MM.1S (cell line): ENCODE data around the gene ADAMTS6.

Source experiments
- DNase-seq: peaks from one replicate; pipeline ENCODE4 v3.0.0-alpha.2; 2015
- H2AFZ ChIP-seq: fragments of 300-600 bp; sonication (generic); 2 replicates; pipeline ENCODE4 v1.6.0; 2016; ENCODE audit warnings: antibody characterized with exemption, low read length
- H3F3A ChIP-seq: fragments of 300-600 bp; sonication (generic); 2 replicates; pipeline ENCODE4 v1.6.1; 2016; ENCODE audit warnings: mild to moderate bottlenecking, antibody characterized with exemption, low read length, moderate library complexity, mixed read lengths; ENCODE audit not compliant: insufficient read depth
- H3K27ac ChIP-seq: fragments of 300-600 bp; sonication (generic); 2 replicates; pipeline ENCODE4 v1.5.1; 2016; ENCODE audit warnings: mild to moderate bottlenecking, low read length
- H3K27me3 ChIP-seq: fragments of 300-600 bp; sonication (generic); replicated peaks from 2 replicates; pipeline ENCODE4 v1.6.0; 2016; ENCODE audit warnings: low read length; ENCODE audit not compliant: insufficient read depth
- H3K36me3 ChIP-seq: fragments of 300-600 bp; sonication (generic); replicated peaks from 2 replicates; pipeline ENCODE4 v1.6.1; 2016; ENCODE audit warnings: mild to moderate bottlenecking, low read length, mixed read lengths; ENCODE audit not compliant: insufficient read depth
- H3K4me1 ChIP-seq: fragments of 300-600 bp; sonication (generic); 2 replicates; pipeline ENCODE4 v1.6.1; 2016; ENCODE audit warnings: low read length, mixed read lengths
- H3K4me2 ChIP-seq: fragments of 300-600 bp; sonication (generic); 2 replicates; pipeline ENCODE4 v1.6.0; 2016; ENCODE audit warnings: low read depth, low read length
- H3K4me3 ChIP-seq: fragments of 300-600 bp; sonication (generic); 2 replicates; pipeline ENCODE4 v1.5.1; 2016; ENCODE audit warnings: low read length, mixed read lengths
- H3K79me2 ChIP-seq: fragments of 300-600 bp; sonication (generic); 2 replicates; pipeline ENCODE4 v1.6.1; 2016; ENCODE audit warnings: mixed run types, low read length, mixed read lengths
- H3K9ac ChIP-seq: fragments of 300-600 bp; sonication (generic); 2 replicates; pipeline ENCODE4 v1.6.1; 2016; ENCODE audit warnings: low read length, mixed read lengths
- H3K9me2 ChIP-seq: fragments of 300-600 bp; sonication (generic); replicated peaks from 2 replicates; pipeline ENCODE4 v1.6.1; 2016; ENCODE audit warnings: mild to moderate bottlenecking, low read length, mixed read lengths; ENCODE audit not compliant: insufficient read depth
- H3K9me3 ChIP-seq: fragments of 300-600 bp; sonication (generic); replicated peaks from 2 replicates; pipeline ENCODE4 v1.6.1; 2016; ENCODE audit warnings: mild to moderate bottlenecking, low read length, mixed read lengths; ENCODE audit not compliant: insufficient read depth
- H4K20me1 ChIP-seq: fragments of 300-600 bp; sonication (generic); 2 replicates; pipeline ENCODE4 v1.6.1; 2016; ENCODE audit warnings: mild to moderate bottlenecking, low read length, moderate library complexity, mixed read lengths; ENCODE audit not compliant: insufficient read depth
- EZH2 ChIP-seq: fragments of 300-600 bp; sonication (generic); optimal IDR thresholded peaks from 2 replicates; pipeline ENCODE3; 2017; ENCODE audit warnings: low read depth, mild to moderate bottlenecking, antibody characterized with exemption, low read length, mixed read lengths
- EZH2phosphoT487 ChIP-seq: fragments of 300-600 bp; sonication (generic); IDR thresholded peaks from 2 replicates; pipeline ENCODE4 v1.6.1; 2018; ENCODE audit warnings: antibody characterized with exemption, low read length
- TF ChIP-seq, protein P1 (sequence below): fragments of 300-600 bp; sonication (generic); IDR thresholded peaks from 2 replicates; pipeline ENCODE4 v1.5.1; 2016; ENCODE audit warnings: antibody characterized with exemption, low read length, mixed read lengths

Gene ADAMTS6

DNA sequence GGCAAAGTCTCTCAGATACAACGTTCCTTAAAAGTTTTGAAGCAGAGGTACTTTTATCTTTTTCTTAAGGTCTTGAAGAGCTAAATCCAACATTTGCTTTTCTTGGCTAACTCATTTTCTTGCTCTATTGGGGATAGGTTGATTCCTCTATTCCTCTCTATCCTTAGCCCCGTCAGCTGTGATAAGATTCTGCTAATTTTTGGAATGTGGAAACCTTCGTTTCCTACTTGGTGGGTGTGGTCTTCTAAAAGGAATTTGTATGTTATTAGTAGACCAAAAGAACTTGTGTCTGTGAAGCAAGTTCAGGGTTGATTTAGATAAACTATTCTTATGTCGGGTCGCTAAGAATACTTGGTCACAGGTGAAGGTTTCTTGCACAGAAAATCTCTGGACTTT is 308.6 kb downstream of the ADAMTS6 start:
- Histone ChIP-seq H3K9me2 (no peaks in the 10 kb centered on the region), H3K9ac (no peak overlapping the region), H3K36me3 (no peaks in the 10 kb centered on the region), H3K27me3 (no peaks in the 10 kb centered on the region), H2AFZ (no peak overlapping the region), H4K20me1 (no peaks in the 10 kb centered on the region), H3K4me3 (no peak overlapping the region), H3F3A (no peaks in the 10 kb centered on the region), H3K27ac (no peak overlapping the region), H3K4me2 (no peak overlapping the region), H3K9me3 (no peaks in the 10 kb centered on the region), H3K4me1 (no peaks in the 10 kb centered on the region), H3K79me2 (no peaks in the 10 kb centered on the region)
- TF ChIP-seq EZH2, result no peak
- no peak for TF ChIP-seq EZH2phosphoT487
- TF ChIP-seq, protein P1, sequence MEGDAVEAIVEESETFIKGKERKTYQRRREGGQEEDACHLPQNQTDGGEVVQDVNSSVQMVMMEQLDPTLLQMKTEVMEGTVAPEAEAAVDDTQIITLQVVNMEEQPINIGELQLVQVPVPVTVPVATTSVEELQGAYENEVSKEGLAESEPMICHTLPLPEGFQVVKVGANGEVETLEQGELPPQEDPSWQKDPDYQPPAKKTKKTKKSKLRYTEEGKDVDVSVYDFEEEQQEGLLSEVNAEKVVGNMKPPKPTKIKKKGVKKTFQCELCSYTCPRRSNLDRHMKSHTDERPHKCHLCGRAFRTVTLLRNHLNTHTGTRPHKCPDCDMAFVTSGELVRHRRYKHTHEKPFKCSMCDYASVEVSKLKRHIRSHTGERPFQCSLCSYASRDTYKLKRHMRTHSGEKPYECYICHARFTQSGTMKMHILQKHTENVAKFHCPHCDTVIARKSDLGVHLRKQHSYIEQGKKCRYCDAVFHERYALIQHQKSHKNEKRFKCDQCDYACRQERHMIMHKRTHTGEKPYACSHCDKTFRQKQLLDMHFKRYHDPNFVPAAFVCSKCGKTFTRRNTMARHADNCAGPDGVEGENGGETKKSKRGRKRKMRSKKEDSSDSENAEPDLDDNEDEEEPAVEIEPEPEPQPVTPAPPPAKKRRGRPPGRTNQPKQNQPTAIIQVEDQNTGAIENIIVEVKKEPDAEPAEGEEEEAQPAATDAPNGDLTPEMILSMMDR, result no peak
- DNase-seq, result no peak

DNA sequence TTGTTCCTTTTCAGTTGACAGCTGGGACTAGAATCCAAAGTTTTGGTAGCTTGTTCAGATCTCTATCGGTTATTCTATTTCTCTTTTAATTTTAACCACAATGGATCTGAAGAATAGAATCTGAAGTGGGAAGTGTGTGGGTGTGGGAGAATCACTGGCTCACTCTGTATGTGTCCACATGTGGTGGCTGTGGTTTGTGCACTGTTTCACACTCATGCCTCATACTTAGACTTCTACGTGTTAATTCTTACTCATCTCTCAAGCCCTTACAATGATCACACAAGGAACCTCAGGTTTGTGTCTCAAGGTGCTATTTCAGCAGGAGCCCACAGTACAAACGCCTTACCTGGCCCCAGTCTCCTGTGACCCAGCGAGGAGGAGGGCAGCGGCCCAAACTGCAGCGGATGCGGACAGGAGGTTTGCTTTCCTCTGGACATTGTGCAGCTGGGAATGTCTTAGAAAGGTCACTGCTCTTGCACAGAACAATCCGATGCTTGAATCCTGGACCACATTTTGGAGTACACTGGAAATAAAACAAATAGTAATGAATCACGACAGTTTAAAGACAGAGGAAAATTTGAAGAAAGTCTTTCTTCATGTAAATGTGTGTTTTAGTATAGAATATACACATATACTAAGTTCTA is 309.1 kb downstream of the ADAMTS6 start:
- H3K79me2 ChIP-seq, result no peaks in the 10 kb centered on the region
- TF ChIP-seq, protein P1, result no peak
- TF ChIP-seq EZH2phosphoT487, result no peak
- no peak for TF ChIP-seq EZH2
- H3K4me1 ChIP-seq, result no peaks in the 10 kb centered on the region
- no peaks in the 10 kb centered on the region for H3K9me2 ChIP-seq
- H3K9ac ChIP-seq, result no peak overlapping the region
- no peaks in the 10 kb centered on the region for H3K36me3 ChIP-seq
- H2AFZ ChIP-seq, result no peak overlapping the region
- no peak for DNase-seq
- no peak overlapping the region for H3K4me3 ChIP-seq
- H3K27me3 ChIP-seq, result no peaks in the 10 kb centered on the region
- H4K20me1 ChIP-seq, result no peaks in the 10 kb centered on the region
- H3F3A ChIP-seq, result no peaks in the 10 kb centered on the region
- no peak overlapping the region for H3K27ac ChIP-seq
- H3K9me3 ChIP-seq, result no peaks in the 10 kb centered on the region
- H3K4me2 ChIP-seq, result no peak overlapping the region

DNA sequence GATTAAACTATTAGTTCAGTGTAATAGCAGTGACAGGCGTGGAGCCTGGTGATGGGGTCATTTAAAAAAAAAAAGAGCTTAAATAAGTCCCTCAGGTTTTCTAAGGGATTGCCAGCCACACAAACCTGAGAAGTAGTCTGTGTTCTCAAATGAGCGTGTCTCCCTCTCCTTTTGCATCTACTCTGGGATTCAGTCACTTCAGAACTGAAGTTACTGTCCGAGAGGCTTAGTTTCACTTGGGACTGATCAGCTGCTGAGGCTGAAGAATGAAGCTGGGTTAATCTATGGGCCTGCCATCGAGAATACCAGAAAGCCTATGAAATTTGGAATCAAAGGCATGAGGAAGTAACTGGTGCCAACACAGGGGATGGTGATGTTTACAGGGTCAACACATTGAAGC is 310.1 kb downstream of the ADAMTS6 start:
- no peak for DNase-seq
- H4K20me1 ChIP-seq, result no peaks in the 10 kb centered on the region
- no peaks in the 10 kb centered on the region for H3K9me2 ChIP-seq
- no peak overlapping the region for H3K4me3 ChIP-seq
- H2AFZ ChIP-seq, result no peak overlapping the region
- H3K9me3 ChIP-seq, result no peaks in the 10 kb centered on the region
- no peaks in the 10 kb centered on the region for H3K36me3 ChIP-seq
- no peaks in the 10 kb centered on the region for H3K79me2 ChIP-seq
- no peak overlapping the region for H3K27ac ChIP-seq
- H3K4me1 ChIP-seq, result no peaks in the 10 kb centered on the region
- no peak overlapping the region for H3K4me2 ChIP-seq
- no peaks in the 10 kb centered on the region for H3F3A ChIP-seq
- no peaks in the 10 kb centered on the region for H3K27me3 ChIP-seq
- no peak overlapping the region for H3K9ac ChIP-seq
- no peak for TF ChIP-seq EZH2
- TF ChIP-seq, protein P1, result no peak
- no peak for TF ChIP-seq EZH2phosphoT487
